OCI-LY1 (cell line): ENCODE results near the gene NCOA5.

Source experiments
- H2AFZ ChIP-seq: fragments of 200-600 bp; sonication (generic), shearing (Covaris generic); 2 replicates; pipeline ENCODE4 v1.6.0; 2014; ENCODE audit warnings: antibody characterized with exemption, mild to moderate bottlenecking, low read length
- H3F3A ChIP-seq: fragments of 200-600 bp; sonication (generic), shearing (Covaris generic); 2 replicates; pipeline ENCODE4 v1.6.0; 2014; ENCODE audit warnings: mild to moderate bottlenecking, antibody characterized with exemption, low read length, moderate library complexity; ENCODE audit not compliant: insufficient read depth
- H3K27ac ChIP-seq: fragments of 200-600 bp; sonication (generic); 2 replicates; pipeline ENCODE4 v1.5.1; 2014; ENCODE audit warnings: low read length, mixed run types, mild to moderate bottlenecking, low read depth; ENCODE audit not compliant: poor library complexity, severe bottlenecking
- H3K27me3 ChIP-seq: fragments of 200-600 bp; sonication (generic); 2 replicates; pipeline ENCODE4 v1.6.0; 2014; ENCODE audit warnings: antibody characterized with exemption, mild to moderate bottlenecking, low read length, moderate library complexity; ENCODE audit not compliant: insufficient read depth
- H3K36me3 ChIP-seq: fragments of 200-600 bp; sonication (generic); 2 replicates; pipeline ENCODE4 v1.6.1; 2014; ENCODE audit warnings: mild to moderate bottlenecking, antibody characterized with exemption, low read length, moderate library complexity, mixed read lengths; ENCODE audit not compliant: insufficient read depth
- H3K4me1 ChIP-seq: fragments of 200-600 bp; sonication (generic); 2 replicates; pipeline ENCODE4 v1.5.1; 2014; ENCODE audit warnings: mild to moderate bottlenecking, low read length, moderate library complexity; ENCODE audit not compliant: insufficient read depth, severe bottlenecking
- H3K4me2 ChIP-seq: fragments of 200-600 bp; sonication (generic), shearing (Covaris generic); 2 replicates; pipeline ENCODE4 v1.6.1; 2014; ENCODE audit warnings: low read length
- H3K4me3 ChIP-seq: fragments of 200-600 bp; sonication (generic); 2 replicates; pipeline ENCODE4 v1.5.1; 2014; ENCODE audit warnings: low read length, low read depth, mild to moderate bottlenecking, mixed read lengths; ENCODE audit not compliant: poor library complexity, severe bottlenecking
- H3K79me2 ChIP-seq: fragments of 200-600 bp; shearing (Covaris generic); 2 replicates; pipeline ENCODE4 v1.6.1; 2016; ENCODE audit warnings: mixed run types, low read length, mixed read lengths; ENCODE audit not compliant: insufficient read depth
- H3K9ac ChIP-seq: fragments of 200-600 bp; sonication (generic), shearing (Covaris generic); 2 replicates; pipeline ENCODE4 v1.6.1; 2014; ENCODE audit warnings: mild to moderate bottlenecking, low read length, mixed read lengths
- H3K9me2 ChIP-seq: fragments of 200-600 bp; sonication (generic), shearing (Covaris generic); 2 replicates; pipeline ENCODE4 v1.6.1; 2014; ENCODE audit warnings: low read depth, mild to moderate bottlenecking, low read length, mixed read lengths
- H3K9me3 ChIP-seq: fragments of 200-600 bp; shearing (Covaris generic); 2 replicates; pipeline ENCODE4 v1.6.1; 2014; ENCODE audit warnings: low read length, mixed read lengths
- H4K20me1 ChIP-seq: fragments of 200-600 bp; sonication (generic), shearing (Covaris generic); 2 replicates; pipeline ENCODE4 v1.6.0; 2016; ENCODE audit warnings: mild to moderate bottlenecking, low read length; ENCODE audit not compliant: insufficient read depth
- EZH2 ChIP-seq: fragments of 200-600 bp; sonication (generic), shearing (Covaris generic); IDR thresholded peaks from 2 replicates; pipeline ENCODE4 v1.8.0; 2017; ENCODE audit warnings: borderline replicate concordance, mixed run types, mild to moderate bottlenecking, antibody characterized with exemption, low read length, moderate library complexity, mixed read lengths
- TF ChIP-seq, protein P1 (sequence below): fragments of 200-600 bp; sonication (generic), shearing (Covaris generic); IDR thresholded peaks from 2 replicates; pipeline ENCODE4 v1.5.1; 2017; ENCODE audit warnings: mild to moderate bottlenecking, antibody characterized with exemption, low read length, moderate library complexity, mixed read lengths

NCOA5 gene

DNA sequence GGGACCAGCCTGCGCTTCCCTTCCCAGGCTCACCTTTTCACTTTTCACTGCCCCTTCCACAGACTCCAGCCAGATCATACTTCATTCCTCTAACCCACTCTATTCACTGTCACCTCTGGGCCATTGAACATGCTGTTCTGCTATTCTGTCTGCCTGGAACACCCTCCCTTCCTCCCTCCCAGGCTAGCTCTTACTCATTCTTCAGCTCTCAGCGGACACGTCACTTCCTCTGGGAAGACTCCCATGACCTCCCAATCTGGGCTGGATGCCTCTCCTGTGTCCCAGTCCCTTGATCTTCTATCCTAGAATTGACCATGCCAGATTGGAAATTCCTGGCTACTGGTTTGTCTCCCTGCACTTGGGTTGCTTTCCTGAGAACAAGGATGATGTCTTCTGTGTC is 55.7 kb downstream of the NCOA5 start:
- H3K4me2 ChIP-seq: no peak overlapping the region
- H3F3A ChIP-seq: no peaks in the 10 kb centered on the region
- H3K9me2 ChIP-seq: no peaks in the 10 kb centered on the region
- no peak for TF ChIP-seq EZH2
- TF ChIP-seq, protein P1, sequence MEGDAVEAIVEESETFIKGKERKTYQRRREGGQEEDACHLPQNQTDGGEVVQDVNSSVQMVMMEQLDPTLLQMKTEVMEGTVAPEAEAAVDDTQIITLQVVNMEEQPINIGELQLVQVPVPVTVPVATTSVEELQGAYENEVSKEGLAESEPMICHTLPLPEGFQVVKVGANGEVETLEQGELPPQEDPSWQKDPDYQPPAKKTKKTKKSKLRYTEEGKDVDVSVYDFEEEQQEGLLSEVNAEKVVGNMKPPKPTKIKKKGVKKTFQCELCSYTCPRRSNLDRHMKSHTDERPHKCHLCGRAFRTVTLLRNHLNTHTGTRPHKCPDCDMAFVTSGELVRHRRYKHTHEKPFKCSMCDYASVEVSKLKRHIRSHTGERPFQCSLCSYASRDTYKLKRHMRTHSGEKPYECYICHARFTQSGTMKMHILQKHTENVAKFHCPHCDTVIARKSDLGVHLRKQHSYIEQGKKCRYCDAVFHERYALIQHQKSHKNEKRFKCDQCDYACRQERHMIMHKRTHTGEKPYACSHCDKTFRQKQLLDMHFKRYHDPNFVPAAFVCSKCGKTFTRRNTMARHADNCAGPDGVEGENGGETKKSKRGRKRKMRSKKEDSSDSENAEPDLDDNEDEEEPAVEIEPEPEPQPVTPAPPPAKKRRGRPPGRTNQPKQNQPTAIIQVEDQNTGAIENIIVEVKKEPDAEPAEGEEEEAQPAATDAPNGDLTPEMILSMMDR: no peak
- H3K9ac ChIP-seq: no peak overlapping the region
- H3K27me3 ChIP-seq: no peaks in the 10 kb centered on the region
- H4K20me1 ChIP-seq: no peaks in the 10 kb centered on the region
- no peak overlapping the region for H2AFZ ChIP-seq
- H3K36me3 ChIP-seq: no peaks in the 10 kb centered on the region
- no peaks in the 10 kb centered on the region for H3K9me3 ChIP-seq
- H3K4me1 ChIP-seq: no peaks in the 10 kb centered on the region
- H3K4me3 ChIP-seq: no peak overlapping the region
- H3K79me2 ChIP-seq: no peaks in the 10 kb centered on the region
- no peak overlapping the region for H3K27ac ChIP-seq

DNA sequence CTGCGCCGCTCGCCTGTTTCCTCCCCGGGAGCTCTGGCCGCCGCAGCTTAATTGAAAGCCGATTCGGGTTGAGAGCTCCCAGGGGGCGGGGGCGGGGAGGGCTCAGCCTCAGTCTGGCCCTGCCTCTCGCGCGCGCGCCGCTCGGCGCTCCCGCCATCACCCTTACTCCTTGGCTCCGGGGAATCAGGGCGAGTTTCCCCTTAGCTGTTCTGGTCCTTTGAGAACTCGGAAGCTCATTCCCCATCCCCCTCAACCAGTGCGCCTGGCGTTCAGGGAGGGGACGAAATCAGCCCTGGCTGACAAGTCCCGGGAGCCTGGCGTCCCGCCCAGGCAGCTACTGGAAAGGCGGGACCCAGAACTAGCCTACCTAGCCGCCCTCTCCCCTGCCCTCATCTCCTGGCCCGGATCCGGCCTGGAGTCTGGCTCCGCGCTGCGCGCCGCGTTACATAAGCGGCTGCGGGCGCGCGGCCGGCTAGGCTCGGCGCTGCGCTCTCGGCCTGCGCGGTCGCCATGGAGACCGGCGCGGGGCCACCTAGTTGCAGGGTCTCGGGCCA is 58.0 kb downstream of the NCOA5 start:
- Histone ChIP-seq H3K9ac (no peak overlapping the region), H3K4me1 (no peaks in the 10 kb centered on the region), H3K9me2 (no peaks in the 10 kb centered on the region), H3K79me2 (no peaks in the 10 kb centered on the region), H3K27me3 (no peaks in the 10 kb centered on the region), H3K27ac (no peak overlapping the region), H2AFZ (no peak overlapping the region), H3K36me3 (no peaks in the 10 kb centered on the region), H3K9me3 (no peaks in the 10 kb centered on the region), H3K4me3 (no peak overlapping the region), H3F3A (no peaks in the 10 kb centered on the region), H3K4me2 (no peak overlapping the region), H4K20me1 (no peaks in the 10 kb centered on the region)
- TF ChIP-seq, protein P1: no peak
- TF ChIP-seq EZH2: no peak

DNA sequence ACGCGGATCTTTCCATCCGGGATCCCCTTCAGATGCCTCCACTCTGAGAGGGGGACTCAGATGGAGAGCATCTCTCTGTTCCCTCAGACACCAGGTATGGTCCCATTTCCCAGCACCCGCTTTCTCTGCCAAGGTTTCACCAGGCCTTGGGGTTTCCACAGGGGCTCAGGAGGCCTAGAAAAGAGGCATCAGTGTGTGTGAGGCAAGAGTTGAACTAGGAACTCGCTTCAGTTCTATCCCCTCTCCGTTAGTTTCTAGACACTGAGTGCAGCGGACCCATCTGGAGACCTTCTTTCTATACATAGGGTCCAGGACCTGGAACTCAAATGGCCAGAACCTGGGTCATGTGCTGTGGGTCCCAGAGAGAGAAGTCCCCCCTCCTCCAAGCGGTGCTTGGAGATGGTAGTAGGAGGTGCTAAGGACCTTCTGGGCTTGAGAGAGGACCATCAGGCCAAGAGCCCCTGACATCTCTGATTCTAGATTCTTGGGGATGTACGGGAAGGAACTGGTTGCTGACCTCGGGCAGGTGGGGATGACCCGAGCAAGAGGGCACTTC is 58.7 kb downstream of the NCOA5 start:
- Histone ChIP-seq H4K20me1 (no peaks in the 10 kb centered on the region), H2AFZ (no peak overlapping the region), H3K36me3 (no peaks in the 10 kb centered on the region), H3K4me1 (no peaks in the 10 kb centered on the region), H3K4me2 (no peak overlapping the region), H3F3A (no peaks in the 10 kb centered on the region), H3K79me2 (no peaks in the 10 kb centered on the region), H3K4me3 (no peak overlapping the region), H3K9ac (no peak overlapping the region), H3K27me3 (no peaks in the 10 kb centered on the region), H3K9me3 (no peaks in the 10 kb centered on the region), H3K9me2 (no peaks in the 10 kb centered on the region), H3K27ac (no peak overlapping the region)
- TF ChIP-seq, protein P1: no peak
- TF ChIP-seq EZH2: no peak
